Heart left ventricle (tissue), 16 donors: ENCODE results near the gene CRYL1. TPM values are rescaled to one million over a fixed set of nuclear protein-coding genes. Genes with fewer than 3 reads are reported as not detected.

Source experiments
- ATAC-seq, 4 donors: fragments of 200-7000 bp; cut with Tn5 transposase; one replicate each; pipeline ENCODE4 v1.9.1; 2020 to 2022; ENCODE audit warnings: moderate library complexity in 4 of 4, mild to moderate bottlenecking in 3 of 4, moderate number of reproducible peaks in 1 of 4
- DNase-seq, 5 donors: peaks; one replicate each; pipeline ENCODE4 v3.0.0-alpha.2; 2020
- H3K27ac ChIP-seq, 12 donors: fragments of 200-600 bp; sonication (generic) in 4 of 12; one replicate each; pipeline versions ENCODE4 v1.5.0 to v1.8.0; 2016 to 2022; ENCODE audit warnings: mild to moderate bottlenecking in 2 of 12
- H3K27me3 ChIP-seq, 9 donors: fragments of 200-600 bp; sonication (generic) in 2 of 9; one replicate each; pipeline versions ENCODE4 v1.5.1 to v1.8.0; 2016 to 2022; ENCODE audit warnings: mild to moderate bottlenecking in 3 of 9
- H3K36me3 ChIP-seq, 9 donors: fragments of 200-600 bp; sonication (generic) in 2 of 9; one replicate each; pipeline versions ENCODE4 v1.5.0 to v1.8.0; 2018 to 2022; ENCODE audit warnings: mild to moderate bottlenecking in 2 of 9
- H3K4me1 ChIP-seq, 12 donors: fragments of 200-600 bp; sonication (generic) in 4 of 12; one replicate each; pipeline versions ENCODE4 v1.5.0 to v1.8.0; 2016 to 2022; ENCODE audit warnings: mild to moderate bottlenecking in 3 of 12
- H3K4me3 ChIP-seq, 12 donors: fragments of 200-600 bp; sonication (generic) in 4 of 12; one replicate each; pipeline versions ENCODE4 v1.5.0 to v1.8.0; 2017 to 2022; ENCODE audit warnings: mild to moderate bottlenecking in 9 of 12, moderate library complexity in 4 of 12
- H3K9me3 ChIP-seq, 12 donors: fragments of 200-600 bp; sonication (generic) in 4 of 12; one replicate each; pipeline versions ENCODE4 v1.5.0 to v1.8.0; 2016 to 2022; ENCODE audit warnings: mild to moderate bottlenecking in 1 of 12
- CTCF ChIP-seq, 12 donors: fragments of 200-600 bp; sonication (generic) in 4 of 12; IDR thresholded peaks; one replicate each; pipeline versions ENCODE4 v1.5.0 to v1.8.0; 2018 to 2022; ENCODE audit warnings: antibody characterized with exemption in 12 of 12, mild to moderate bottlenecking in 5 of 12
- POLR2A ChIP-seq, 2 donors: fragments of 450-650 bp; IDR thresholded peaks; one replicate each; pipeline ENCODE4 v1.6.1; 2017; ENCODE audit warnings: antibody characterized with exemption in 2 of 2, mild to moderate bottlenecking in 2 of 2, moderate library complexity in 2 of 2
- WGBS, 4 donors: extraction: QIAGEN DNeasy Blood & Tissue Kit in 2 of 4; methylation state at CpG; one replicate each; pipeline versions ENCODE4 v1.1.5 to v1.1.7; 2013 to 2018; 5-methylcytosine and 5-hydroxymethylcytosine counted together
- intact Hi-C, 10 donors: fragments of 100-400 bp; cut with DNase I; formaldehyde crosslinking; loops; one replicate each; pipeline versions ENCODE4 v1.11.1 to v1.14.2; 2022
- polyA plus RNA-seq, 2 donors: library from polyadenylated mRNA; stranded (reverse); fragments of 200-250 nt; gene quantifications; one replicate each; pipeline ENCODE4 v1.2.3, GENCODE V29; 2013
- total RNA-seq, 9 donors: library from RNA; depleted of rRNA in 2 of 9; stranded (reverse); fragments of >200 nt in 2 of 9; fragmentation: NEBNext Ultra II Directional in 3 of 9; extraction: Animal tissue kit (Norgen Biotek cat#: 25700) in 3 of 9; gene quantifications; one replicate each; pipeline versions ENCODE4 v1.1.0 to v1.2.4, GENCODE V29; 2016 to 2023
- donor health status: ischemic (EF 13 %, LVEDD 7.1; RV severe dilation, severe dysfunction).
- donor health status: healthy with polysubstance abuse.
- donor health status: DM: no; HTN: yes; CAD: no.
- donor health status: DM: no; HTN: no; CAD: no.
- donor health status: ischemic (EF 25% LVEDD 6.9; RV normal size, moderate dysfunction).
- donor health status: ischemic (EF 25% LVEDD 5.7; RV mildly dilated, moderate dysfunction).
- donor health status: healthy.
- donor health status: DM: yes; HTN: yes; CAD: no.
- donor health status: ischemic (EF 35%, LVEDD 5.7; RV mildly dilated, moderate dysfunction).
- donor health status: nonischemic (EF 11% LVEDD 7.7; RV severe dilation, severe dysfunction).
- donor health status: DM: yes; HTN: yes; CAD: no.
- donor health status: PGD.
- donor health status: ischemic (EF 29% LVEDD 5.4; RV normal size, mild dysfunction).
- donor health status: nonischemic (EF 23%, LVEDD 6.1; RV moderate dilation, normal function).

Gene CRYL1
- total and polyA plus RNA-seq, 11 donors: 10.7 to 36.5 (median 20.9) TPM

- 40 to 50% (median 48%) methylated on average over 6 of the region's 6 CpGs for WGBS, 4 donors
- intact Hi-C loops: no loop called here
- Histone ChIP-seq H3K27me3 (no peaks in the 10 kb centered on the region), H3K36me3 (no peaks in the 10 kb centered on the region), H3K4me3 (no peak overlapping the region), H3K4me1 (peaks cover 0 to 34% (median 15%) of the 10 kb centered on the region in 12 donors), H3K9me3 (peaks cover 0 to 23% (median 3%) of the 10 kb centered on the region in 12 donors), H3K27ac (peak overlapping the region in 4 of 12 donors; percentile 15 to 35 (median 20))
- DNase-seq (no peak), ATAC-seq (peak in 3 of 4 donors; percentile 27 to 52 (median 50))
- no peak for TF ChIP-seq POLR2A (IDR thresholded peaks at IDR 0.05)
- no peak for TF ChIP-seq CTCF (IDR thresholded peaks at IDR 0.05)
These were observed 68.0 kb downstream of the CRYL1 start for GRCh38 chr13:20457670-20458069.

GRCh38 chr13:20456737-20457136 is 68.9 kb downstream of the CRYL1 start:
- TF ChIP-seq POLR2A (IDR thresholded peaks at IDR 0.05): no peak
- no peak for TF ChIP-seq CTCF (IDR thresholded peaks at IDR 0.05)
- Histone ChIP-seq H3K36me3 (no peaks in the 10 kb centered on the region), H3K9me3 (peaks cover 0 to 23% (median 3%) of the 10 kb centered on the region in 12 donors), H3K4me1 (peaks cover 0 to 25% (median 15%) of the 10 kb centered on the region in 12 donors), H3K27ac (peak overlapping the region in 1 of 12 donors; percentile 35), H3K4me3 (no peak overlapping the region), H3K27me3 (no peaks in the 10 kb centered on the region)
- DNase-seq (no peak), ATAC-seq (peak in 2 of 4 donors; percentile 30 to 42)
- 62 to 72% (median 67%) methylated on average over 2 of the region's 2 CpGs for WGBS, 4 donors
- intact Hi-C loops: no loop called here

GRCh38 chr13:20451397-20451796 is 74.3 kb downstream of the CRYL1 start:
- DNase-seq: no peak
- ATAC-seq: no peak
- H3K4me3 ChIP-seq: no peak overlapping the region
- peaks cover 0 to 6% (median 0%) of the 10 kb centered on the region in 12 donors for H3K4me1 ChIP-seq
- H3K27me3 ChIP-seq: no peaks in the 10 kb centered on the region
- H3K9me3 ChIP-seq: peaks cover 0 to 60% (median 18%) of the 10 kb centered on the region in 12 donors
- no peak overlapping the region for H3K27ac ChIP-seq
- intact Hi-C loops: no loop called here
- TF ChIP-seq CTCF (IDR thresholded peaks at IDR 0.05) (no peak), POLR2A (IDR thresholded peaks at IDR 0.05) (no peak)
- no peaks in the 10 kb centered on the region for H3K36me3 ChIP-seq

- intact Hi-C loops: no loop called here
- DNase-seq (no peak), ATAC-seq (no peak)
- H3K4me3 ChIP-seq: no peak overlapping the region
- no peaks in the 10 kb centered on the region for H3K36me3 ChIP-seq
- no peak overlapping the region for H3K27ac ChIP-seq
- H3K4me1 ChIP-seq: peaks cover 0 to 11% (median 1%) of the 10 kb centered on the region in 12 donors
- H3K27me3 ChIP-seq: no peaks in the 10 kb centered on the region
- 86 to 100% (median 89%) methylated on average over 1 of the region's 1 CpG for WGBS, 4 donors
- TF ChIP-seq POLR2A (IDR thresholded peaks at IDR 0.05) (no peak), CTCF (IDR thresholded peaks at IDR 0.05) (no peak)
- H3K9me3 ChIP-seq: peaks cover 0 to 48% (median 15%) of the 10 kb centered on the region in 12 donors
These were observed 77.2 kb downstream of the CRYL1 start for GRCh38 chr13:20448470-20448869.
